ENCODE data around the gene CDK5RAP1.

DNA sequence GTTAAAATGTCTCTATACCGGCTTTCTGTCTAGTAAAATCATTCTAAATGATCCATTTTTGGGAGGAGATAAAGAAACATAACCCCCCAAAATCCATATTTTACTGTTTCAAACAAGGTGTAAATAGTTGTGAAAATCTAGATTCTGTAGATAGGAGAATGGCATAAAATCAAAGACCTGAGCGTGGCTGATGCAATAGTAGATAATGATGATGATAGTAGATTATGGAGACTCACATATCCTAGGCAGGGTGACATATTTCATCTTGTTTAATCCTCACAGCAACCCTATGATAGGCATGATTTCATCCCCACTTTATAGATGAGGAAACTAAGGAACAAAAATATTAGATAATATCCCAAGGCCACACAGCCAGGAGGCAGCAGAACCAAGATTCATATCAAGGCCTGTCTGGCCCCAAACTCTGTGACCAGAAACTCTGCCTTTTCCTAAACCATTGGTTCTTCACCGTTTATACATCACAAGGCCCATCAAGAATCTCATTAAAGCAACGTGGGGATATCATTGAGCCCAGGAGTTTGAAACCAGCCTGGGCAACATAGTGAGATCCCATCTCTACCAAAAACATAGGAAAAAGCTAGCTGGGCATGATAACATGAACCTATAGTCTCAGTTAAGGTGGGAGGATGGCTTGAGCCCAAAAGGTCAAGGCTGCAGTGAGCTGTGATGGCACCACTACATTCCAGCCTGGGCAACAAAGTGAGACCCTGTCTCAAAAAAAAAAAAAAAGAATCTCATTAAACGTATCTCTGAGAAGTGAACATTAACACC lies 62.7 kb downstream of the CDK5RAP1 start:
- no peak for TF ChIP-seq POLR2AphosphoS5 (IDR thresholded peaks at IDR 0.05; ENCODE audit: low read depth, low read length)
- no peak for TF ChIP-seq POLR2A (IDR thresholded peaks at IDR 0.05; ENCODE audit: low read depth, low read length)
- TF ChIP-seq TAF1 (IDR thresholded peaks at IDR 0.05; ENCODE audit: low read depth, low read length): no peak
- no peak for TF ChIP-seq PAX5 (IDR thresholded peaks at IDR 0.05; ENCODE audit: insufficient read depth, low read length, severe bottlenecking)
